SK-MEL-5 (cell line): ENCODE data around the gene SF3B4. TPM values are rescaled to one million over a fixed set of nuclear protein-coding genes. Genes with fewer than 3 reads are reported as not detected.

ENCODE experiments used
- DNase-seq: peaks from one replicate; pipeline ENCODE4 v3.0.0-alpha.2; 2016; ENCODE audit warnings: low read depth, low spot score
- in situ Hi-C: cut with HindIII; loops from 2 replicates; pipeline ENCODE4 v1.10.0; 2016; ENCODE audit warnings: low sequenced_read_pairs, high pct_unique_total_duplicates, low pct_unique_long_range_greater_than_20kb
- total RNA-seq: library from RNA; depleted of rRNA; stranded (reverse); fragments of >200 nt; shearing (Covaris generic); gene quantifications from 2 replicates; pipeline ENCODE4 v1.2.3, GENCODE V29; 2014

The SF3B4 gene
- total RNA-seq, 1 experiment from 2014 or later: 15.4 TPM

DNA sequence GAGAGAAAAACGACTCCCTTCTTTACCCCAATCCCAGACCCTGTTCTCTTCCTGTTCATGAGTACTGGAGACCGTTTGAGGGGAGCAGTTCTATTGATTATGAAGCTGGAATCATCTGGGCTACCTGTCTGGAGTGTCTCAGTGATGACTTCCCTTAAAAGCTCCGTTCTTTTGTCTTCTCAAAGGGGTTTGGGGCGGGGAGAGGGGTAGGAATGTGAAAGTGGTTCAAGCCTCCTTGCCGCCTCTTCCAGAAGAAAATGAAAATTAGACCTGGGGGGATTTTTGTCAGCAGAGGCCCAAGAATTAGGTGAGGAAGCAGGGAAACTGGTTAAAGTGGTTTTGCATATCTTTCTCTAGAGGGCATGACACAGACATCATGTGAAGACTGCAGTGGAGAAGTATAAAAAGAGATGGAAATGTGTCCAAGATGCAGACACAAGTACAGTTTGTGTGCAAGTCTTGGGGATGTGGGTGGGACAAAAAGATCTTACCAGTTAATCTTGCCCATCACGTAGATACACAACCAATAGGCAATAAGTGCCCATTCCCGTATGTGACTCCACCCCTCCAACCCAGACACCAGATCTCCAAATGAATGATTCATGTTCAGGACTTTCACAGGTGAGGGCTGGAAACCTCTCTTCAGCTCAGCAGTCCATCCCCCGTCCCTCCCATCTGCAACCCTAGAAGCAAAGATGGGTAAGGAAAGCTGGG, 9.5 kb upstream of the SF3B4 start:
- peak; percentile 55 for DNase-seq
- in situ Hi-C loops: no loop called here

GRCh38 chr1:149936170-149936991, 8.8 kb upstream of the SF3B4 start, which contains the start of gene MTMR11:
MTMR11 (minus strand) TSS chr1:149936879; CDS start chr1:149936647, 232 bp downstream.
- DNase-seq: peak; percentile 42
- in situ Hi-C loops: no loop called here

DNA sequence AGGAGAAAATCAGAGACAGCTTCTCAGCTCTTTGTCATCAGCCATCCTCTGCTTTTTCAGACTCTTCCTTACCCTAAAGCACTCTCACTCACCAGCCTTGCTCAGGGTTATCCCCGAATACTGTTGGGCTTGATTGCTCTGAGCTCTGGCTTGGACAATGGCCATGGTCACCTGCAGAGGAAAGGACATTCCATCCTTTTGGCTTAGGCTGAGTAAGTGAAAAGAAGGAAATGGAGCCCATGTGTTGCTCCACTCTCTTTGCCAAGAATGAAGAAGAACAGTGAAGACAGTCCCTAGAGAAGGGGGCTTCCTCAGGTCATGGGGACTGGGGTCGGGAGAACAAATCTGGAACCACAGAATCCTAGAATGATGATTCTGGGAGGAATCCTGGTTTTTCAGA, 6.8 kb upstream of the SF3B4 start:
- DNase-seq: no peak
- in situ Hi-C loops: no loop called here

GRCh38 chr1:149933208-149933607, 5.6 kb upstream of the SF3B4 start:
- DNase-seq: no peak
- in situ Hi-C loops: no loop called here

DNA sequence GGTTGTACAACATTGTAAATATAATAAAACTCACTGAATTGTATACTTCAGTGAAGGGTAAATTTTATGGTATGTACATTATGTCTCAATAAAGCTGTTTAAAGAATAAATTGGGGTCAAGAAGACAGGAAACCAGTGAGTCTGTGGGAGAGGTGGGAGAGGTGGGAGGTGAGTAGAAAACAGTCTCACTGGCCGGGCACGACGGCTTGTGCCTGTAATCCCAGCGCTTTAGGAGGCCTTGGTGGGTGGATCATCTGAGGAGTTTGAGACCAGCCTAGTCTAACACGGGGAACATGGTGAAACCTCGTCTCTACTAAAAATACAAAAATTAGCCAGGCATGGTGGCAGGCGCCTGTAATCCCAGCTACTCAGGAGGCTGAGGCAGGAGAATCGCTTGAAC, 4.9 kb upstream of the SF3B4 start:
- in situ Hi-C loops: no loop called here
- no peak for DNase-seq

- in situ Hi-C loops: no loop called here
- DNase-seq: no peak
Observed at GRCh38 chr1:149931212-149931790, 3.7 kb upstream of the SF3B4 start.

- in situ Hi-C loops: no loop called here
- DNase-seq: no peak
Observed at GRCh38 chr1:149929856-149930255, 2.3 kb upstream of the SF3B4 start.

DNA sequence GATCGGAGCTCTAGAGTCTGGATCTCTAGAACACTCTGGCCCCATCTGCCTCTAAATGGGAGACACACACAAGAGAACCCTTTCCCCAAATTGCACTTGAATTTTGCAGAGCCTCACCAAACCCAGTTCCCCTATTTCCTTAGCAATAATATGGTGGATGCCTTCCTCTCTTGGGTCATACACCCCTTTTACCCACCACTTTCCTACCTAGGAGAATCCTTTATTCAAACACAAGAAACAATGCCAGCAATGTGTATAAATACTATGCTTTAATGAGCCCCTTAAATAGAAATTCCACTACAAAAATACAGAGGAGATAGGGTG, 760 bp upstream of the SF3B4 start:
- in situ Hi-C loops: no loop called here

DNA sequence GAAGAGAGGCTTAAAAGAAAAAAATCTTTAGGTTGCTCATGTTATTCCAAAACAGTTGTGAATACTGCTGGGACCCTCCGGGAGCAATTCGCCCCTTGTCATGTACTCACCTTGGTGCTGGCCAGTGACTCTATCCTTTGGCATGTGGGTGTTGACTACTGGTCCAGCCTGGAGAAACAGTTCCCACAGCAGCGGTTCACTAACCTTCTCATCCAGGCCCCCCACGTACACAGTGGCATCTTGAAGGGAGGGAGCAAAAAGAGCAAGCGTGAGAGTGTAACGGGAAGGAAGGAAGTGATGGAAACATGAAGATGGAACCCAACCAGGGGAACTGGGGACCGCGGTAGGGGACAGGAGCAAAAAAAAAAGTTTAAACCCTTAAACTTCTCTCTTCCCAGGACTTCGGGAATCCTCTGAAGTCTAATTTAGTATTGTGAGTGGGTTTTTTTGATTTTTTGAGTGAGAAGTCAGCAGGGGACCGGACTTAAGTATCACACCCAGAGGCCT, 494 bp downstream of the SF3B4 start:
- in situ Hi-C loops: no loop called here
- no peak for DNase-seq

More for the DNA sequence above, 760 bp upstream of the SF3B4 start:
- DNase-seq: no peak

DNA sequence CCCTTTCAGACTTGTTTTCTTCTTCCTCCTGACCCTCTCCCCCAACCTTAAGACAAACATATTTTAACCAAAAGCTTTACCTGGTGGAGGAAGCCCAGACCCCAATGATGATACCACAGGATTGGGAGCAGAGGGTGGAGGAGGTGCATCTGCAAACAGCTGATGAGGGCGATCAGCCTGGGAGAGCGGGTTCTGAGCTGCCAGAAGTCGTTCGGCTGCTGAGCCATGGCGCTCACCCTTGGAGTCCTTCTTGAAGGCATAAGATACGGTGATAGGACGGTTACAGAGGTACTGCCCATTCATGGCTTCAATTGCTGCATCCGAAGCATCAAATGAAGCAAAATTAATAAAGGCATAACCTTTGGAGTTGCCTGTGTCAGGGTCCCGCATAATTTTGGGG, 1.3 kb downstream of the SF3B4 start:
- no peak for DNase-seq
- in situ Hi-C loops: no loop called here

GRCh38 chr1:149925751-149926150, 1.9 kb downstream of the SF3B4 start:
- no peak for DNase-seq
- in situ Hi-C loops: no loop called here

GRCh38 chr1:149925345-149925744, 2.3 kb downstream of the SF3B4 start:
- in situ Hi-C loops: no loop called here
- no peak for DNase-seq

DNA sequence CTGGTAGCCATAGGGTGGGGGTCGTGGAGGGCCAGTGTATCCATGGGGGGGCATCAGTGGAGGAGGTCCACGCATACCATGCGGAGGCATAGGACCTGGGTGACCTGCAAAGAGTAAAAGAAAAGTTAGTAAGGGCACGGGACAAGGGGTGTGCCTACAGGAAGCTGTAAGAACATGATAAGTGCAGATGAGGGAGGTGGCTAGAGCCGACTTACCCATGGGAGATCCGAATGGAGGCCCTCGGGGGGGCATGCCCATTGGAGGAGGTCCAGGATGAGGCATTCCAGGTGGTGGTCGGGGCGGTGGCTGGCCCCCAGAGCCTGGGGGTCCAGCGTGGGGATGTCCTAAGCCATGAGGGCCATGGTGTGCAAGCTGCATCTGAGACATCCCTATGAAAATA, 4.0 kb downstream of the SF3B4 start:
- in situ Hi-C loops: no loop called here

DNA sequence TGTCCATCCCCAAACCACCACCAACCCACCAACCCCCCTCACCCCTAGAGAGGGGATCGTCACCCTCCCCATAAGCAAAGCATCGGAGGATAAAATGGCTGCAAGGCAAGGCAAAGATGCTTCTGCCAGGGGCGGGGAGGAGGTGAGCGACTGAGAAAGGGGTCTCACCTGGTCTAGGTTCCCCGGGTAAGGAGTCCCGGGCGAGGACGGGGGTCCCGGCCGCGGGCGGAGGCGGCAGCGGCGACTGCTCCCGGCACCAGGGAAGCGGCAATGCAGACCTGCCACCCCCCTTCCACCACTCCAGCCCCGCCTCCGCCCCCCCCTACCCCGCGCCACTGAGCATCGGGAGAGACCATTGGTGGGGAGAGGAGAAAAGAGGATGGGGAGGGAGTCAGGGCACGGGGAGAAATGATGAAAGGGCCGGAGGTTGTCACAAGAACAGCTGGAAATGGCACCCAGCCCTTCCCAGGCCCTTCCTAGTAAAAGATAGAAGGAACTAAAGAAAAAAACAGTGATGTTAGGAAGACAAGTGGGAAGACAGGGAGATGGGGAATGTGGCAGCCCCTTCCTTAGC, 9.9 kb downstream of the SF3B4 start, which contains the start of gene SV2A:
Gene SV2A, minus strand, starts transcription at position 274 of the 574 bp plus-strand sequence. CDS start 4,004 bp downstream, outside the sequence.
- DNase-seq: peak; percentile 74
- in situ Hi-C loops: no loop called here

More for the DNA sequence above, 4.0 kb downstream of the SF3B4 start:
- DNase-seq: no peak

- no peak for DNase-seq
- in situ Hi-C loops: no loop called here
Observed at GRCh38 chr1:149916898-149917252, 10.7 kb downstream of the SF3B4 start.

GRCh38 chr1:149916193-149916897, 11.3 kb downstream of the SF3B4 start:
- in situ Hi-C loops: no loop called here
- DNase-seq: no peak

DNA sequence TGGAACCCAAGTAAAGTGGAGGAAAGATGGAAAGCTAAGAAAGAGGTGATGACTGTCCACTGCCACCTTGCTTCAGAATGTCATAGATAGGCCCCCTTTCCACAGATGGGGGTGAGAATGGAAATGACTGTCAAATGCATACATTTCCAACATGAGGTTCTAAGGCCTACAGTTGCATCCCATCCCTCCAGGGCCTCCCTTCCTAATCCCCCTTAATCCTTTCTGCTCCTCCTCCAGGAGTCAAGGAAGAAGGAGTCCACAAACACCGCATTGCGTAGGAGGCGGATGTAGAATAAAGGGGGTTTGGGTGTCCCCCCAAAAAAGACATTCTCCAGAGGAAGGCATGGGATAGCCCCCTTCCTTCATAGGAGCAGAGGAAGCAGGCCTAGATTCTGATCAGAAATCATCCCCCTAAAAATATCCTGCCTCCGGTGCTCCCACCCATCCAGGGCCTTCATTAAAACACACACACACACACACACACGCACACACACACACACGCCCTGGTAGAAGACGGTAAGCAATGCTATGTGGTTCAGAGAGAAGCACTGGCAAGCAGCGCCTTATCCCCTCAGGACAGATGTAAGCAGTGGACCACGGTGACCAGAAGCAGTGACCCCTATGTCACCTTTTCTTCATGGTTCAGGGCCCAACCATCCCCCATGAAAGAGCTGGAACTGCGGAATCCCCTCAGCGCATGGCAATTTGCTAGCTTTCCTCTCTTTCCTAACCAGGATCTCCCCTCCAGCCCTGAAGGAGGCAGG, 12.0 kb downstream of the SF3B4 start:
- DNase-seq: no peak

More for the DNA sequence above, 12.0 kb downstream of the SF3B4 start:
- in situ Hi-C loops: no loop called here
